Lower leg skin (tissue), 3 donors: ENCODE measurements around the gene AMIGO1.

Experiments used
- CTCF ChIP-seq, 3 donors: fragments of 450-650 bp; IDR thresholded peaks; one replicate each; pipeline ENCODE4 v1.5.1; 2016; ENCODE audit warnings: antibody characterized with exemption in 3 of 3, mild to moderate bottlenecking in 3 of 3, moderate library complexity in 2 of 3
- POLR2A ChIP-seq, 2 donors: fragments of 450-650 bp; IDR thresholded peaks; one replicate each; pipeline ENCODE4 v1.6.1; 2016 to 2017; ENCODE audit warnings: antibody characterized with exemption in 2 of 2, mild to moderate bottlenecking in 1 of 2, moderate library complexity in 1 of 2

- TF ChIP-seq CTCF (IDR thresholded peaks at IDR 0.05) (no peak), POLR2A (IDR thresholded peaks at IDR 0.05) (no peak)
These were observed 42.2 kb downstream of the AMIGO1 start for GRCh38 chr1:109467301-109467777.
